GM23248 (cell line): ENCODE measurements around the gene ETS1. TPM values are rescaled to one million over a fixed set of nuclear protein-coding genes. Genes with fewer than 3 reads are reported as not detected.
A peak's percentile ranks its signal among the peaks of the same experiment; 100 is the strongest.

ENCODE experiments used
- DNase-seq: peaks from one replicate; pipeline ENCODE4 v3.0.0-alpha.2; 2015
- H2AFZ ChIP-seq: fragments of 200-600 bp; sonication (generic); 2 replicates; pipeline ENCODE4 v1.6.1; 2016; ENCODE audit warnings: antibody characterized with exemption
- H3F3A ChIP-seq: fragments of 200-600 bp; sonication (generic); 2 replicates; pipeline ENCODE4 v1.6.1; 2016; ENCODE audit warnings: mild to moderate bottlenecking, antibody characterized with exemption, mixed run types; ENCODE audit not compliant: insufficient read depth
- H3K27ac ChIP-seq: fragments of 200-600 bp; sonication (generic); 2 replicates; pipeline ENCODE4 v1.5.1; 2016; ENCODE audit warnings: mild to moderate bottlenecking
- H3K27me3 ChIP-seq: fragments of 200-600 bp; sonication (generic); replicated peaks from 2 replicates; pipeline ENCODE4 v1.6.1; 2016; ENCODE audit warnings: mild to moderate bottlenecking; ENCODE audit not compliant: insufficient read depth
- H3K36me3 ChIP-seq: fragments of 200-600 bp; sonication (generic); 2 replicates; pipeline ENCODE4 v1.6.1; 2016; ENCODE audit warnings: low read depth, mild to moderate bottlenecking
- H3K4me1 ChIP-seq: fragments of 200-600 bp; sonication (generic); 2 replicates; pipeline ENCODE4 v1.6.1; 2016; ENCODE audit warnings: mild to moderate bottlenecking; ENCODE audit not compliant: insufficient read depth
- H3K4me2 ChIP-seq: fragments of 200-600 bp; sonication (generic); one replicate; pipeline ENCODE4 v1.6.1; 2016; ENCODE audit warnings: mild to moderate bottlenecking; ENCODE audit not compliant: unreplicated experiment
- H3K4me3 ChIP-seq: fragments of 200-600 bp; sonication (generic); 2 replicates; pipeline ENCODE4 v1.5.1; 2016; ENCODE audit warnings: mild to moderate bottlenecking
- H3K79me2 ChIP-seq: fragments of 200-600 bp; sonication (generic); 2 replicates; pipeline ENCODE4 v1.6.1; 2016; ENCODE audit warnings: mild to moderate bottlenecking; ENCODE audit not compliant: insufficient read depth
- H3K9ac ChIP-seq: fragments of 200-600 bp; sonication (generic); 2 replicates; pipeline ENCODE4 v1.6.1; 2016; ENCODE audit warnings: mild to moderate bottlenecking
- H3K9me2 ChIP-seq: fragments of 200-600 bp; sonication (generic); 2 replicates; pipeline ENCODE4 v1.6.1; 2016; ENCODE audit warnings: mixed run types, mild to moderate bottlenecking, moderate library complexity; ENCODE audit not compliant: insufficient read depth
- H3K9me3 ChIP-seq: fragments of 200-600 bp; sonication (generic); one replicate; pipeline ENCODE4 v1.6.1; 2017; ENCODE audit warnings: low read depth
- H4K20me1 ChIP-seq: fragments of 200-600 bp; sonication (generic); 2 replicates; pipeline ENCODE4 v1.6.0; 2016; ENCODE audit not compliant: insufficient read depth
- EZH2 ChIP-seq: fragments of 200-600 bp; sonication (generic); IDR thresholded peaks from 2 replicates; pipeline ENCODE4 v1.6.1; 2018; ENCODE audit warnings: antibody characterized with exemption, mild to moderate bottlenecking; ENCODE audit not compliant: insufficient read depth, poor library complexity, severe bottlenecking
- EZH2phosphoT487 ChIP-seq: fragments of 200-600 bp; sonication (generic); IDR thresholded peaks from 2 replicates; pipeline ENCODE4 v1.6.1; 2018; ENCODE audit warnings: antibody characterized with exemption, moderate library complexity, mild to moderate bottlenecking, low read depth; ENCODE audit not compliant: insufficient read depth
- WGBS, 2 experiments: methylation state at CpG; one replicate each; pipeline ENCODE4 v1.1.6; 2015 to 2017; ENCODE audit warnings: low lambda C conversion rate in 2 of 2, low coverage in 1 of 2; ENCODE audit errors: missing lambda C conversion rate in 2 of 2; 5-methylcytosine and 5-hydroxymethylcytosine counted together
- in situ Hi-C: fragments of 300-500 bp; cut with MboI; formaldehyde crosslinking; loops from 2 replicates; pipeline ENCODE4 v1.15.0; 2020
- polyA plus RNA-seq: library from polyadenylated mRNA; unstranded; fragments of >200 nt; fragmentation: Nextera tagmentation; extraction: Ambion mirVana; gene quantifications from 2 replicates; pipeline ENCODE4 v1.2.1, GENCODE V29; 2016
- total RNA-seq: library from RNA; depleted of rRNA; stranded (reverse); fragments of >200 nt; shearing (Covaris generic); gene quantifications from 2 replicates; pipeline ENCODE4 v1.2.3, GENCODE V29; 2014

ETS1 gene
- total and polyA plus RNA-seq, 2 experiments from 2014 or later: 19.9 to 61.0 TPM

- Histone ChIP-seq H3K79me2 (no peaks in the 10 kb centered on the region), H3K27me3 (no peaks in the 10 kb centered on the region), H3K36me3 (no peaks in the 10 kb centered on the region), H3K9me3 (no peaks in the 10 kb centered on the region), H3K4me3 (no peak overlapping the region), H3F3A (peaks cover 25% of the 10 kb centered on the region), H3K27ac (peak overlapping the region; percentile 6; the same call in 1 of the 2 replicates), H2AFZ (0 out of 2 replicates have a peak overlapping the region, but pooled peaks have one; percentile 33), H3K4me2 (no peak overlapping the region), H4K20me1 (no peaks in the 10 kb centered on the region), H3K9me2 (no peaks in the 10 kb centered on the region), H3K4me1 (peaks cover 31% of the 10 kb centered on the region), H3K9ac (peak overlapping the region; percentile 49; the same call in 1 of the 2 replicates)
- 22 to 24% methylated on average over 8 of the region's 8 CpGs for WGBS, 2 experiments
- TF ChIP-seq EZH2 (no peak), EZH2phosphoT487 (no peak)
- in situ Hi-C loops: no loop called here
- DNase-seq: peak; percentile 40
Observed at GRCh38 chr11:128424271-128424711, 163.1 kb downstream of the ETS1 start.

GRCh38 chr11:128422576-128423370, 164.6 kb downstream of the ETS1 start:
- Histone ChIP-seq H3K9me3 (no peaks in the 10 kb centered on the region), H3K4me3 (no peak overlapping the region), H2AFZ (no peak overlapping the region), H3K36me3 (no peaks in the 10 kb centered on the region), H4K20me1 (no peaks in the 10 kb centered on the region), H3K4me1 (peaks cover 32% of the 10 kb centered on the region), H3K27me3 (no peaks in the 10 kb centered on the region), H3F3A (peaks cover 35% of the 10 kb centered on the region), H3K9me2 (no peaks in the 10 kb centered on the region), H3K27ac (no peak overlapping the region), H3K79me2 (no peaks in the 10 kb centered on the region), H3K4me2 (no peak overlapping the region), H3K9ac (no peak overlapping the region)
- TF ChIP-seq EZH2phosphoT487 (no peak), EZH2 (no peak)
- WGBS, 2 experiments: 94% methylated on average over 16 of the region's 16 CpGs
- no peak for DNase-seq
- in situ Hi-C loops: no loop called here

- H3F3A ChIP-seq: peaks cover 42% of the 10 kb centered on the region
- no peaks in the 10 kb centered on the region for H4K20me1 ChIP-seq
- no peaks in the 10 kb centered on the region for H3K9me3 ChIP-seq
- 51 to 55% methylated on average over 6 of the region's 6 CpGs for WGBS, 2 experiments
- TF ChIP-seq EZH2phosphoT487 (no peak), EZH2 (no peak)
- no peaks in the 10 kb centered on the region for H3K9me2 ChIP-seq
- no peaks in the 10 kb centered on the region for H3K27me3 ChIP-seq
- H3K36me3 ChIP-seq: no peaks in the 10 kb centered on the region
- peak overlapping the region; percentile 90 for H3K27ac ChIP-seq
- peak overlapping the region; percentile 26; the same call in 1 of the 2 replicates for H2AFZ ChIP-seq
- H3K9ac ChIP-seq: peak overlapping the region; percentile 70
- in situ Hi-C loops: no loop called here
- H3K79me2 ChIP-seq: no peaks in the 10 kb centered on the region
- H3K4me1 ChIP-seq: peaks cover 40% of the 10 kb centered on the region
- H3K4me3 ChIP-seq: no peak overlapping the region
- peak; percentile 93 for DNase-seq
- H3K4me2 ChIP-seq: peak overlapping the region; percentile 34
Observed at GRCh38 chr11:128421577-128422330, 165.6 kb downstream of the ETS1 start.

GRCh38 chr11:128420951-128421350, 166.4 kb downstream of the ETS1 start:
- peak; percentile 93 for DNase-seq
- no peaks in the 10 kb centered on the region for H4K20me1 ChIP-seq
- WGBS, 2 experiments: 23% methylated on average over 4 of the region's 4 CpGs
- H3K4me3 ChIP-seq: no peak overlapping the region
- no peaks in the 10 kb centered on the region for H3K79me2 ChIP-seq
- H3K4me1 ChIP-seq: peaks cover 44% of the 10 kb centered on the region
- H3K4me2 ChIP-seq: peak overlapping the region; percentile 34
- TF ChIP-seq EZH2 (no peak), EZH2phosphoT487 (no peak)
- peak overlapping the region; percentile 70 for H3K9ac ChIP-seq
- H3K27me3 ChIP-seq: no peaks in the 10 kb centered on the region
- H3K27ac ChIP-seq: peak overlapping the region; percentile 90
- H3F3A ChIP-seq: peaks cover 48% of the 10 kb centered on the region
- H3K9me3 ChIP-seq: no peaks in the 10 kb centered on the region
- in situ Hi-C loops: no loop called here
- no peaks in the 10 kb centered on the region for H3K9me2 ChIP-seq
- H2AFZ ChIP-seq: no peak overlapping the region
- H3K36me3 ChIP-seq: no peaks in the 10 kb centered on the region
